GM18520 (cell line): ENCODE data around the gene ZBTB5.

Experiments used
- ATAC-seq: cut with Tn5 transposase; IDR thresholded peaks from one replicate; pipeline ENCODE4 v1.9.1; 2021; ENCODE audit not compliant: unreplicated experiment

ZBTB5 gene

DNA sequence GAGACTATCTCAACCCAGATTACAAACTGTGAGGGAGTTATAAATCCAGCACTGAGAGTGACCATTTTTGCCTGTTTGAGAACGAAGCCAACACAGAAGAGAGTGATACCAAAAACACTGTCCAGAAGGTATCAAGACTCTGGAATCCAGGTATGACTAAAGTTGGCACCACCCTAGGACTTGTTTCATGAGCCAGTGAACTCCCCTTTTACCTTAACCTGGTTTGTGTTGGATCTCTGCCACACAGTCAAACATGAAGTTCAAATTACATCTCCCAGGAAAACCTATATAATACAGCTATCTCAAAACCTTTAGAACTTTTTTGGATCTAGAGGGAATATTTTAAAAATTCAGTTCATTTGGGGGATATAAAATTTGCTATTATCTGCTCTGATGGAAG is 11.4 kb downstream of the ZBTB5 start:
- ATAC-seq, result no peak

DNA sequence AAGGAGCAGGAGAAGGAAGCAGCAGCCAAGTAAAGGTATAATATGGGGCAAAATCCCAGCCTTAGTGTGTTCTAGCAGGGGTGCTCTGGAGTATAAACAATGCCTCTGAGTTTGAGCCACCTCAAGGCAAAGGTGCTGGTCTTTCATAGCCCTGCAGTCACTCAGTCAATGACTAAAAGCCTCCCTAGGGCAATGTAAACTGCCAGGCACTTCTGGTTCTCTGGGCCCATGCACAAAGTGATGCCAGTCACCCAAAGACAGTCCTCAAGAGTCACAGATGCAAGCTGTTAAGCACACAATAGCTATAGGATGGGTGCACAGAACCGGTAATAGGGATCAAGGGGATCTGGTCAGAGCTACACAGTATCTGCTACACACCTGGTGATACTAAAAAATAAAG is 12.6 kb downstream of the ZBTB5 start:
- ATAC-seq, result no peak

DNA sequence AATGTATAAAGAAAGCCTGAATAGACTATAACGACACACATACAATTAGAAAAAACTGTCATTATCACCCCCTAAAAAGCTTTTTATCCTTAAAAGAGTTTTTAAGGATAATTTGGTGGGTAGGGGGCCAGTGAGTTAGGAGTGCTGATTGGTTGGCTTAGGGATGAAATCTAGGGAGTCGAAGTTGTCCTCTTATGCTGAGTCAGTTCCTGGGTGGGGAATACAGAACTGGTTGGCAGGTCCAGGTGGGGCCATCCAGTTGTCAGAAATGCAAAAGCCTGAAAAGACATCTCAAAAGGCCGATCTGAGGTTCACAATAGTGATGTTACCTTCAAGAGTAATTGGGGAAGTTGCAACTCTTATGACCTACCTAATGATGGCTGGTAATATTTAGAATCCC is 13.6 kb downstream of the ZBTB5 start:
- ATAC-seq, result no peak

DNA sequence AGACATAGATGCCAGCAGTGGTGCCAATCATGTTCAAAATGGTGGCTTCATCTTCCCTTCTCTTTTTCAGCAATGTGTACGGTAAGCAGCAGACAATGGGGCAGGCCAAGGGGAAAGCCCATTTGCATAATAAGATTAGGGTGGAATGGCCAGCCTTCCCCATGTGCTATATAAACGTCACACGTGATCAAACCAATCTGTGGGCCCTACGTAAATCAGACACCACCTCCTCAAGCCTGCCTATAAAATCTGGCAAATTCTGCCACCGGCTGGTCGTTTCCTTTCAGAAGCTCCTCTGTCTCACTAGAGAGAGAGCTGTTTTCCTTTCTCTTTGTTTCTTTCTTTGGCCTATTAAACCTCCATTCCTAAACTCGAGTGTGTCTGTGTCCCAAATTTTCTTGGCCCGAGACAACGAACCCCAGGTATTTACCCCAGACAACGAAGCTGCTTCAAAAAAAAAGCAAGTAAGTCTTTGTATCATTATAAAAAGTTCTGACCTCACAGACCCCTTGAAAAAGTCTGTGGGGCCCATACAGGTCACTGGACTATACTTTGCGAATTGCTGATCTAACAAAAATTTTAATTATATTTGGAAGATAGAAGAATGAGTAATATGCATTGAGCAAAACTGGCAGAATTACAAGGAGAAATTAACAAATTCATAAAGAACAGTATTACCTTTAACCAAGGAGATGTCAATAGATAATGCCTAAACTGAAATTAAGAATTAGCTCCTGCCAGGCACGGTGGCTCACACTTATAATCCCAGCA is 15.2 kb downstream of the ZBTB5 start:
- no peak for ATAC-seq

DNA sequence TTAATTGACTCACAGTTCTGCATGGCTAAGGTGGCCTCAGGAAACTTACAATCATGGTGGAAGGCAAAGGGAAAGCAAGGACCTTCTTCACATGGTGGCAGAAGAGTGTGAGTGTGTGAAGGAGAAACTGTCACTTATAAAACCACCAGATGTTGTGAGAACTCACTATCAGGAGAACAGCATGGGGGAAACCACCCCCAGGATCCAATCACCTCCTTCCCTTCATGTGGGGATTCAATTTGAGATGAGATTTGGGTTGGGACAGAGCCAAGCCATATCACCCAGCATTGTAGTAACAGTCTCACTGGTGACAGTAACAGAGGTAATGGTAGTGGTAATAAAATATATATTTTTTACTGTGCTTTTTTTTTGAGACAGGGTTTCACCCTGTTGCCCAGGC is 18.1 kb downstream of the ZBTB5 start:
- ATAC-seq, result no peak

DNA sequence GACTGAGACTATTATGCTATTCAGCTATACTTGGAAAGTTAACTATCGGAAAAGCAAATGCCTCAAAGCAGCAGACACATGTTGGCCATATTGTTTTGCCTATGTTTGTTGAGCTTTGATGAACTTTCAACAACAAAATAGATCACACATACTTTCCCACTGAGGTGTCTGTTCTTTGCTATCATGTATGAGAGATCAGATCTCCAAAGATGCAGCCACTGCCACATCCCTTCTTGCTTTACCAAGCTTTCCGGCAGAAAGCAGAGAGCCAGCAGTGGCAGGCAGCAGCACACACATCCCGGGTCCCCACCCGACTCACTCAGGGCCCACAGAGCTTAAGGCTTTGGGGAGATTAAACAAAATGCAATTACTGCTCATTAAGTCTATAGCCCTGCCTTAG is 18.8 kb downstream of the ZBTB5 start:
- no peak for ATAC-seq

DNA sequence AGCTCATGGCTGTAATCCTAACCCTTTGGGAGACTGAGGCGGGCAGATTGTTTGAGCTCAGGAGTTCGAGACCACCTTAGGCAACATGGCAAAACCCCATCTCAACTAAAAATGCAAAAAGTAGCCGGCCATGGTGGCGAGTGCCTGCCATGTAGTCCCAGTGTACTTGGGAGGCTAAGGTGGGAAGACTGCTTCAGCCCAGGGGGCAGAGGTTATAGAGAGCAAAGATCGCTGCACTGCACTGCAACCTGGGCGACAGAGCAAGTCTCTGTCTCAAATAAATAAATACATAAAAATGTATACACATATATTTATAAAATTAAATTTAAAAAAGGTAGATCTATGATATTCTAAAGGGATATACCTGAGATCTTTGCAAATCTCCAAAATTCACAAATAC is 19.4 kb downstream of the ZBTB5 start:
- ATAC-seq, result no peak

DNA sequence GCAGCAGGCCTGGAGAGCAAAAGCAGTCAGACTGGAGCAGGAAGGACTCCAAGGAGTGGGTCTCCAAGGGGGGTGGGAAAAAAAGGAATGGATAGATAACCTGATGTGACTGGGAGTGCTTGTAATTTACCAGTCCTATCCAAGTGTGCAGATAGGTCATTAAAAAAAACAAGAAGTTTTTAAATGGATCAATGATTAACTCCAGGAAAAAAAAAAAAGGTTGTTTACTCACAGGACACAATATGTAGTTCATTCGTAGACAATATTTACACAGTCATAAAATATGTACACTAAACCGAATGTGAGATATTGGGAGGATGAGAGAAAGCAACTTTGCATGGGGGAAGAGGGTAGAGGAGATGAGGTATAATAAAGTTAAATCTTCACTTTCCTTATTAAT is 20.4 kb downstream of the ZBTB5 start:
- ATAC-seq, result no peak

DNA sequence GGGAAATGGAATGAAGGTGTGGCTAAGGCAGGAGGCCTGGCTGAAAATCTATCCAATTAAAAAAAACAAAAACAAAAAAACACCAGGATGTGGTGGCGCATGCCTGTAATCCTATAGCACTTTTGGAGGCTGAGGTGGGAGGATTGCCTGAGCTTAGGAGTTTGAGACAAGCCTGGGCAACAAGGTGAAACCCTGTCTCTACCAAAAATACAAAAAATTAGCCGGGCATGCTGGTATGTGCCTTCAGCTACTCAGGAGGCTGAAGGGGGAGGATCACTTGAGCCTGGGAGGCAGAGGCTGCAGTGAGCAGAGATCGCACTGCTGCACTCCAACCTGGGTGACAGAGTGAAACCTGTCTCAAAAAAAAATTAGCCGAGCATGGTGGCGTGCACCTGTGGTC is 21.7 kb downstream of the ZBTB5 start:
- no peak for ATAC-seq

DNA sequence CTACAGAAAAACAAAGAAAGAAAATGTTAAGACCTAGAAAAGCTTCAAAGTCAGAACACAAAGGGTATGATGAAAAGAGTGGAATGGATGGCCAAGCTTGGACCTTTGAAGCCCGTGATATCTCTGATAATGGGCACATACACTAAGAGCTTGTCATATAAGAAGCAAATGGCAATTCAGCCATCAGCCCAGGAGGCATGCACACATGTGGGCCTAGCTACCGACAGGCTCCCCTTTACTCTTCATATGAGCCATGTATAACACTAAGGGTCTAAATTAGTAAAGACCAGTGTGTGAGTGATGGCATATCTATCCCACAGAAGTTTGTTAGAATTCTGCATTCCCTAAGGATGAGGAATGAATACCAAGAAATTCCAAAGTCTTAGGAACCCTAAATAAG is 22.7 kb downstream of the ZBTB5 start:
- no peak for ATAC-seq

DNA sequence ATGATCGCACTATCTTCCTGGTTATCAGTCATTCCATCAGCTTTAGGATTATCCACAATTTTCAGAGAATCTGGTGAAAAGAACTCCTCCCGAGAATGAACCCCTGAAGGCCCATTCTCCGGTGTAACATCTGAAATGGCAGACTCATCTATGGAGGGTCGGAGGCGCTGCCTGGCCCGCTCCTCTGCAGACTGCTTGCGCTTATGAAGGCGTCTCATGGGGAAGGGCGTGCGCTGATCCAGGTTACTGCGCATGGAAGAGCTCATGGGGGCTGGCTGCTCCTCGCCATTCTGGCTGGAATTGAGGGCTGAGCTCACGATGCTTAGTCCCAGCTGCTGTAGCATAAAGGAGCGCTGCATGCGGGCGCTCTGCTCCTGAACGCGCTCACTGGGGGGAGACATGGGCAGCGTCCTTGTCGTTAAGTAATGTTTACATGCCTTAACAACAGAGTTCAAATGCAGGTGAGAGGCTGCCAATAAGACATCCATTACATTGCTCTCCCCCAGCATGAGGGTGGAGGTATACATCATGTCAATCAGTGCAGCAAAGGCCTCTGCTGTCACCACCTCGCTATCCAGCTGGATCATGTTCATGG is 23.4 kb downstream of the ZBTB5 start:
- ATAC-seq, result no peak

DNA sequence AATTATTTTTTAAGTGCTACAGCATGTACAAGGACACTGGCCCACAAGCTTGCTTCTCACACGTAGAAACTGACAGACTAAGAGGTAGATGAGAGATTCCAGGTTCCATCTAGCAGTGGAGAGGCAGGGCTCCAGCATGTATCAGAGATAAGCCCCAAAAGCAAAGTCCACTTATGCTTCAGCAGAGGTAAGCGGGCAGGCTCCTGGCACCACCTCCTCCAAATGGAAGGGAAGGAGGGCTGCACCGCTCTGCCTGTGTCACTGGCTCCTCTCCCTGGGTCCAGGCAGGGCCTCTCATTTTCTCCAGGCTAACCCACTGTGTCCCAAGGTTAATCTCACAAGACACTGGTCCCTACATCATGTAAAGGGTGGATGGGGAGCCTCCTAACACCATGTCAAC is 26.9 kb downstream of the ZBTB5 start:
- no peak for ATAC-seq

DNA sequence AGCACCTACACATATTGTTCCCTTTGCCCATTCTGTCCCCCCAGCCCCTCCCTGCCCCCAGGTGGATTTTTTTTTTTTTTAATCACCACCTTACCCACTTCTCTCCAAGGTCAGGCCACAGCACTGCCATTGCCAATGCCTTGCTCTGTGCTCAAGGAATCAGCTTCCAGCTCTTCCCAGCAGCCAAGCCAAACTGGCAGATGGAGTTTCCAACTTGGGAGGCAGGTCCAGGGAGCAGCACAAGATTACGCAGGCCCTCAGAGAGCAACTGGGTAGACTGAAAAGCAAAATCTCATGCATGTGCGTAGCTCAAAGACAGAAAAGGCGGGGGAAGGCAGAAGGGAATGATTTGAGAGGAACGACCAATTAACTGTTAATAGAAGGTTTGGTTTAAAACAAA is 27.6 kb downstream of the ZBTB5 start:
- no peak for ATAC-seq

DNA sequence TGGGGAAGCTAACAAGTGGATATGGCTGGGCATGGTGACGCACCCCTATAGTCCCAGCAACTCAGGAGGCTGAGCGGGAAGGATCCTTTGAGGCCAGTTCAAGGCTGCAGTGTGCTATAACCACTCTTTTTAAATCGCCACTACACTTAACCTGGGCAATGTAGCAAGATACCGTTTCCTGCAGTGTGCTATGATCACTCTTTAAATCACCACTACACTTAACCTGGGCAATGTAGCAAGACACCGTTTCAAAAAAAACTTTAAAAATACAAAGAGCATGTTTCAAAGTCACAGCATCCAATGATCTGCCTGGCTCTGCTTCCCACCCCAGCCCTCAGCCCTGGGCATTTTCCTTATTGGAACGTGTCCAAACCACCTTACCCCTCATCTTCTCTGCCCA is 28.2 kb downstream of the ZBTB5 start:
- ATAC-seq, result no peak

DNA sequence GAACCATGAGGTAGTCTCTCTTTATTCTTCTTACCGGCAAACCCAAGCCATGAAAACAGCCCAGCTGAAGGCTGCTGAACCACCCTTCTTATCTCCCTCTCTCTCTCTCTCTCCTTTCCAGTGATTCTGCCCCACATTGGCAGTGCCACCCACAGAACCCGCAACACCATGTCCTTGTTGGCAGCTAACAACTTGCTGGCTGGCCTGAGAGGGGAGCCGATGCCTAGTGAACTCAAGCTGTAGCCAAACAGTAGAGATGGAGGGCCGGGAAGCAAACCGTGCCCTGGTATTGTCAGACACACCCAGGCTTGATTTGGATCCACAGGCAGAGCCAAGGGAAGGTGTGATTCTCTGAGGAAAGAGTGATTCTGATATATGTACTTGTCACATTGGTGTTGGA is 28.7 kb downstream of the ZBTB5 start:
- ATAC-seq, result no peak

DNA sequence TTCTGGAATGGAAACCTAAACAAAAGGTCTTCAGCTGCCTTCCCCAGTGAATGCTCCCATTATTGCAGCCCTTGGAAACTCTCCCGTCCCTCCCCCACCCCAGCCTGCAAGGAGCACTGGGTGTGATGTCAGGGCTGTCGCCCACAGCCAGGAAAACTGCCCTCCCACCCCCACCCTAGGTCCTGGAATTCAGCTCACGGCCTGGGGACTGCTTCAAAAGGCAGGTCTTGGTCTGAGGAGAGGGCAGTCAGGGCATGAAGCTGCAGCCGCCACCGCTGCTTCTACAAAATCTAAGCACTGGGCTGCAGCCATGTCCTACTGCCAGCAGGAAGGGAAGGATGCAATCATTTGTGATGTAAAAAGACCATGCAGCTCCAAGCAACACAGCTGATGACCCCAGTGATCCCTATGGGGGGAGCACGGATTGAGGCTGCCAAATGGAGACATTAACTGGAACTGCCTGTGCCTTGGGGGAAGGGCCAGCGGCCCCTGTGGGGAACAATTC is 31.3 kb downstream of the ZBTB5 start:
- no peak for ATAC-seq

DNA sequence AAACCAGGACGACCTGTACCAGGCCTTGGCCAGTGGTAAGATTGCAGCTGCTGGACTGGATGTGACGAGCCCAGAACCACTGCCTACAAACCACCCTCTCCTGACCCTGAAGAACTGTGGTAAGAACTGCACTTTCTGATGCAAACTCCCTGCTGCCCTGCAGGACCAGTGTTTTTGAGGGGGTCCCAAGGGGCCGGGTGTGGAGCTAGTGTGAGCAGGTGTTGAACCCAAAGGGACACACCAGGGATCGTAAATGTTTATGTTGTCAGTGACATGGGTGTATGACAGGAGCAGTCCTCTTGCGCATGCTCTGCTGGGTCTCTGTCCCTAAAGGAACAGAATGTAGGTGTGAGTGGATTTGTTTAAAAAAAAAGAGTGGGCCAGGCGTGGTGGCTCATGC is 33.2 kb downstream of the ZBTB5 start:
- ATAC-seq, result no peak

DNA sequence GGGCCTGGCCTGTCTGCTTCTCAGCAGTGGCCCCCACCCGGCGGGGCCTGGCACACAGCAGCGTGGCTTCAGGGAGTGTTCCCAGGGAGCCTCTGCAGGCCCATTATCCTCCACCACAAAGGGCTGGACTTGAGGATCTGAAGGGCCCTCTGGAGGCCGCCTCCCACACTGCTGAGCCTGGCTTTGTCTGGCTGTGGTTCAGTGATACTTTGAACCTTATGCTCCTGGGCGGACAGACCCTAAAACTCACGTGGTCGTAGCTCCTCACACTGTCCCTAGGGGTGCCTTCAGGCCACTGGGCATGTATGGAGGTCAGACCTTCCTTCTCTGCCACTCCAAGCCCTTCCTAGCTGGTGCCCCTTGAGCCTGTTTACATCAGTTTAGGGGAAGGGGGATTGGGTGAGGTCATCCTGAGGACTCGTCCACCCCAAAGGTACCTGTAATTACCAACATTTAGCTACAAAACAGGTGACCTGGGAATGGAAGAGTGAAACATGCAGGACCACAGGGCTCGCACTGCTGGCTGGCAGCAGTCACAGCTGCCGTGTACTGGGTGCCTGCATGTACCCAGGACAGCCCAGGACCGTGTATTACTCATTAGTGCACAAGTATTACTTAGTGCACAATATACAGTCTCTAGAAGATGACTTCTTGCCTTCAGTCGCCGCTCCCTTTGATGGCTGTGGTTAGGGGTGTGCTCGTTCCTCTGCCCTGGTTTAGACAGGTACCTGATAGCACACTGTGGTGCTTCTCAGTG is 34.2 kb downstream of the ZBTB5 start:
- ATAC-seq, result no peak

DNA sequence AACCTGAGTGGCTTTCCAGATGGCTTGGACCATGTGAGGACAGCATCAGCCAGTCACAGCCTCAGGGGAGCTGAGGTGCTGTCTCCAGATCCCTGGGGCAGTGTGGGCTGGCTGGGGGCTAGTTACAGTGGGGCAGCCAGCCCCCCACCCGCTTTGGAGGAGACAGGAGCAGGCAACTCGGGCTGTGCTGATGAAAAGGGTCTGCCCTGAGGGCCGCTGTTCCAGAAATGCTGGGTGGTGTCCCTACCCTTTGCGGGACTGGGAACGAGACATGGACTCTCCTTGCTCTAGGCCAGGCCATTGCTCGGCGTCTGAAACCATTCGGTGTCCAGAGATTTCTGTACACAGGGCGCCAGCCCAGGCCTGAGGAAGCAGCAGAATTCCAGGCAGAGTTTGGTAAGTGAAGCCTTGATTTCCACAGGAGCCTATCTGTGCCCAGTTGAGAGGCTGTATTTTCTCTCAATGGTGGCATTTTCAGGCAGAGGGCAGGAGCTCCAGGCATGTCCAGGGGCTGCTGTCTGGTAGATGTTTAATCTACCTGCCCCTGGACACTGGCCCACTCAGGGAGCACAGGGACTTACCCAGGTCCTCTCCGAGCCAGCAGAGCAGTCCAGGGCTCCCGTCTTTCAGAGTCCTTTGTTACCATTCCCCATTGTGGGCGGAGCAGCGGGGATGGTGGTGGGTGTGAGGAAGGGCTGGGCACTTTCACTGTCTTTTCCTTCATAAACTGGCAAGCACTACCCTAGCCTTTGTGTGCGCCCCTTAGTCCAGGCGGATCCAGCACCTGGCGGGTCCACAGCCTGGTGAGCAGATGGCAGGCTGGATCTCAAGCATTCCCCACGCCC is 35.6 kb downstream of the ZBTB5 start:
- ATAC-seq, result no peak

DNA sequence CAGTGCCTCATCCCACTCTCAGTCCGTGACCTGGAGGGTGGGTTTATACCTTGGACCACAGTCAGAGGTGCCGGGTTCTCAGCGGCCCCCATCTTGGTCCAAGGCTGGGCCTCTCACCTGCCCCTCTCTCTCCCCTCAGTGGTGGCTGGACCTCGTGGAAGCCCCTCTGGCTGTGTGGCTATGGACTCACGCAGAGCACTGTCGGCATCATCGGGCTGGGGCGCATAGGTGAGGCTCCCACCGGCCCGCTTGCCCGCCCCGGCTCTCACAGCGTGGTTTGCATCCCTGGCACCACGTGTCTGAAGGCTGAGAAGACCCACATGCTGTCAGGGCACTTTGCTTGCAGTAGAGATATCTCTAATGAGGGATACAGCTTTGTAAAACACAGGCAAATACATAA is 36.9 kb downstream of the ZBTB5 start:
- no peak for ATAC-seq

DNA sequence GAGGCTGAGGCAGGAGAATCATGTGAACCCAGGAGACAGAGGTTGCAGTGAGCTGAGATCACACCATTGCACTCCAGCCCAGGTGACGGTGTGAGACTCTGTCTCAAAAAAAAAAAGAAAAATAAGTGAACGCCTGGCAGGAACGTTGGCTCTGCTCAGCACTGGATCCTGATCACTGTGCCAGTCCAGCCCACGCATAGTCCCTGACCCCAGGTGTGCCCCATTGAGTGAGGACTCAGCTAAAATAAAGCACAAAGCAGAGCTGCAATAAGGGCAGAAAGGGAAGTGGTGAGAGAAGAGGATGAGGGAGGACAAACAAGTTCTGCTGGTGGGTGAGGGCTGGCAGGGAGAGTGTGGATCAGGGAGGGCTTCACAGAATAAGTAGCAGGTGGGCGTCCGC is 38.4 kb downstream of the ZBTB5 start:
- ATAC-seq, result no peak
